Measurements from ENCODE around the gene DPP3.

GRCh38 chr11:66476173-66476840 lies 3.9 kb upstream of the DPP3 start:
- TF ChIP-seq GLIS3 (CRISPR knock-in tag; IDR thresholded peaks at IDR 0.05) = no peak
- no peak for TF ChIP-seq ESRRG (CRISPR knock-in tag; IDR thresholded peaks at IDR 0.05)
- no peak for TF ChIP-seq SNAI2 (CRISPR knock-in tag; IDR thresholded peaks at IDR 0.05)
- TF ChIP-seq BACH2 (CRISPR knock-in tag; IDR thresholded peaks at IDR 0.05; ENCODE audit: borderline replicate concordance) = no peak

Data from SK-N-SH treated with all-trans-retinoic acid at 6 μM for 48 hours (cell line).